SK-N-SH treated with all-trans-retinoic acid at 6 μM for 48 hours (cell line): ENCODE results near the gene ADARB2.

Source experiments
- ATAC-seq: fragments of 200-7000 bp; cut with Tn5 transposase; 3 replicates; pipeline ENCODE4 v1.9.1; 2020; ENCODE audit warnings: mild to moderate bottlenecking, moderate library complexity
- ARNTL ChIP-seq: fragments of 450-650 bp; formaldehyde crosslinking; IDR thresholded peaks from 2 replicates; pipeline ENCODE4 v1.5.0; 2020; ENCODE audit warnings: low read depth, mild to moderate bottlenecking, moderate library complexity, borderline replicate concordance
- BACH2 ChIP-seq: fragments of 250-450 bp; sonication (Bioruptor Pico); IDR thresholded peaks from 2 replicates; pipeline ENCODE4 v1.9.0; 2021; ENCODE audit warnings: mild to moderate bottlenecking, borderline replicate concordance
- CSRNP3 ChIP-seq: fragments of 250-450 bp; sonication (Bioruptor Pico); IDR thresholded peaks from 2 replicates; pipeline ENCODE4 v1.5.1; 2021; ENCODE audit warnings: mild to moderate bottlenecking, moderate library complexity
- ESRRG ChIP-seq: fragments of 250-450 bp; sonication (Bioruptor Pico); IDR thresholded peaks from 2 replicates; pipeline ENCODE4 v1.6.1; 2021; ENCODE audit warnings: mild to moderate bottlenecking
- GLIS3 ChIP-seq: fragments of 250-450 bp; sonication (Bioruptor Pico); IDR thresholded peaks from 2 replicates; pipeline ENCODE4 v1.5.0; 2020; ENCODE audit warnings: mild to moderate bottlenecking, moderate library complexity
- OSR1 ChIP-seq: fragments of 250-450 bp; sonication (Bioruptor Pico); IDR thresholded peaks from 2 replicates; pipeline ENCODE4 v1.8.0; 2022; ENCODE audit warnings: moderate library complexity, mild to moderate bottlenecking, inconsistent platforms
- PATZ1 ChIP-seq: fragments of 250-450 bp; sonication (Bioruptor Pico); IDR thresholded peaks from 2 replicates; pipeline ENCODE4 v1.8.0; 2020; ENCODE audit warnings: mild to moderate bottlenecking, moderate library complexity, borderline replicate concordance
- POU6F1 ChIP-seq: fragments of 250-450 bp; sonication (Bioruptor Pico); IDR thresholded peaks from 2 replicates; pipeline ENCODE4 v1.8.0; 2021; ENCODE audit warnings: low read depth, mild to moderate bottlenecking, moderate library complexity, borderline replicate concordance
- PPARA ChIP-seq: fragments of 250-450 bp; sonication (Bioruptor Pico); IDR thresholded peaks from 2 replicates; pipeline ENCODE4 v1.5.0; 2020; ENCODE audit warnings: mild to moderate bottlenecking, borderline replicate concordance
- RARB ChIP-seq: fragments of 250-450 bp; sonication (Bioruptor Pico); IDR thresholded peaks from 2 replicates; pipeline ENCODE4 v1.8.0; 2021; ENCODE audit warnings: mild to moderate bottlenecking, moderate library complexity
- SNAI2 ChIP-seq: fragments of 250-450 bp; sonication (Bioruptor Pico); IDR thresholded peaks from 2 replicates; pipeline ENCODE4 v1.5.0; 2020; ENCODE audit warnings: mild to moderate bottlenecking, moderate library complexity
- TCF4 ChIP-seq: fragments of 250-450 bp; sonication (Bioruptor Pico); IDR thresholded peaks from 2 replicates; pipeline ENCODE4 v1.8.0; 2021; ENCODE audit warnings: mild to moderate bottlenecking, moderate library complexity, borderline replicate concordance
- TOX ChIP-seq: fragments of 250-450 bp; sonication (Bioruptor Pico); IDR thresholded peaks from 2 replicates; pipeline ENCODE4 v1.8.0; 2021; ENCODE audit warnings: mild to moderate bottlenecking, moderate library complexity, borderline replicate concordance
- ZC3H10 ChIP-seq: fragments of 250-450 bp; sonication (Bioruptor Pico); IDR thresholded peaks from 2 replicates; pipeline ENCODE4 v1.5.1; 2021; ENCODE audit warnings: mild to moderate bottlenecking, moderate library complexity
- ZFP30 ChIP-seq: fragments of 450-650 bp; formaldehyde crosslinking; IDR thresholded peaks from 2 replicates; pipeline ENCODE4 v1.5.0; 2022; ENCODE audit warnings: mild to moderate bottlenecking, moderate library complexity
- ZNF565 ChIP-seq: fragments of 450-650 bp; formaldehyde crosslinking; conservative IDR thresholded peaks from 2 replicates; pipeline ENCODE4 v1.5.0; 2020; ENCODE audit warnings: low read depth, mild to moderate bottlenecking, moderate library complexity
- ZNF70 ChIP-seq: fragments of 450-650 bp; formaldehyde crosslinking; IDR thresholded peaks from 2 replicates; pipeline ENCODE4 v1.5.0; 2020; ENCODE audit warnings: mild to moderate bottlenecking, moderate library complexity
- TF ChIP-seq, protein P1 (sequence below): fragments of 250-450 bp; sonication (Bioruptor Pico); IDR thresholded peaks from 2 replicates; pipeline ENCODE4 v1.5.0; 2020; ENCODE audit warnings: mild to moderate bottlenecking, moderate library complexity
- TF ChIP-seq, protein P2 (sequence below): fragments of 250-450 bp; sonication (Bioruptor Pico); IDR thresholded peaks from 2 replicates; pipeline ENCODE4 v1.5.1; 2020; ENCODE audit warnings: low read depth, mild to moderate bottlenecking, moderate library complexity

The ADARB2 gene

DNA sequence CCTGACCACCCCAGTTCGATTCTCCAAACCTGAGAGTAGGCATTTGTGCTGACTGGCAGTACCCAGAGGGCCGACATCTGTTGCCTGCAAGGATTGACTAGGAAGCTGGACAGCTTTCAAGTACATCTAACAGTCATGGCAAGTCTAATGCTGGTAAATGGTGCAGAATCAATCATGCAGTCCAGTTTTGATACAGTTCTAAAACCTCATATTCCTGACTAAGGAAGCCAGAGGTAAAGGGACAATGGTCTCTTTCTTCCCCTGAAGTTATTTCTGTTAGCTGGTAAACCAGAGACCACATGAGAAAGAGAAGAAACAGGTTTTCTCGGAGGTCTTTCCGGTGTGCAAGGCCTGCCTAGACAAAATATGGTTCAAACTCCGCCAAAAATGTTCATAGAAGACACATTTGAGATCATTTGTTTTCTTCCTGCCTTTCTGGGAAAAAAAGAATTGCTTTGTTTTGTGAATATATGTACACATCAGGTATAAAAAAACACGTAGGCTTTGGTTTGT is 584.0 kb downstream of the ADARB2 start:
- TF ChIP-seq, protein P1, sequence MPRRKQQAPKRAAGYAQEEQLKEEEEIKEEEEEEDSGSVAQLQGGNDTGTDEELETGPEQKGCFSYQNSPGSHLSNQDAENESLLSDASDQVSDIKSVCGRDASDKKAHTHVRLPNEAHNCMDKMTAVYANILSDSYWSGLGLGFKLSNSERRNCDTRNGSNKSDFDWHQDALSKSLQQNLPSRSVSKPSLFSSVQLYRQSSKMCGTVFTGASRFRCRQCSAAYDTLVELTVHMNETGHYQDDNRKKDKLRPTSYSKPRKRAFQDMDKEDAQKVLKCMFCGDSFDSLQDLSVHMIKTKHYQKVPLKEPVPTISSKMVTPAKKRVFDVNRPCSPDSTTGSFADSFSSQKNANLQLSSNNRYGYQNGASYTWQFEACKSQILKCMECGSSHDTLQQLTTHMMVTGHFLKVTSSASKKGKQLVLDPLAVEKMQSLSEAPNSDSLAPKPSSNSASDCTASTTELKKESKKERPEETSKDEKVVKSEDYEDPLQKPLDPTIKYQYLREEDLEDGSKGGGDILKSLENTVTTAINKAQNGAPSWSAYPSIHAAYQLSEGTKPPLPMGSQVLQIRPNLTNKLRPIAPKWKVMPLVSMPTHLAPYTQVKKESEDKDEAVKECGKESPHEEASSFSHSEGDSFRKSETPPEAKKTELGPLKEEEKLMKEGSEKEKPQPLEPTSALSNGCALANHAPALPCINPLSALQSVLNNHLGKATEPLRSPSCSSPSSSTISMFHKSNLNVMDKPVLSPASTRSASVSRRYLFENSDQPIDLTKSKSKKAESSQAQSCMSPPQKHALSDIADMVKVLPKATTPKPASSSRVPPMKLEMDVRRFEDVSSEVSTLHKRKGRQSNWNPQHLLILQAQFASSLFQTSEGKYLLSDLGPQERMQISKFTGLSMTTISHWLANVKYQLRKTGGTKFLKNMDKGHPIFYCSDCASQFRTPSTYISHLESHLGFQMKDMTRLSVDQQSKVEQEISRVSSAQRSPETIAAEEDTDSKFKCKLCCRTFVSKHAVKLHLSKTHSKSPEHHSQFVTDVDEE (CRISPR knock-in tag): no peak
- no peak for TF ChIP-seq ZFP30 (CRISPR knock-in tag)
- TF ChIP-seq ARNTL (CRISPR knock-in tag): no peak
- TF ChIP-seq OSR1 (CRISPR knock-in tag): no peak
- no peak for TF ChIP-seq TCF4
- TF ChIP-seq POU6F1: no peak
- no peak for TF ChIP-seq SNAI2 (CRISPR knock-in tag)
- no peak for TF ChIP-seq TOX (CRISPR knock-in tag)
- TF ChIP-seq GLIS3: no peak
- no peak for TF ChIP-seq RARB
- TF ChIP-seq, protein P2, sequence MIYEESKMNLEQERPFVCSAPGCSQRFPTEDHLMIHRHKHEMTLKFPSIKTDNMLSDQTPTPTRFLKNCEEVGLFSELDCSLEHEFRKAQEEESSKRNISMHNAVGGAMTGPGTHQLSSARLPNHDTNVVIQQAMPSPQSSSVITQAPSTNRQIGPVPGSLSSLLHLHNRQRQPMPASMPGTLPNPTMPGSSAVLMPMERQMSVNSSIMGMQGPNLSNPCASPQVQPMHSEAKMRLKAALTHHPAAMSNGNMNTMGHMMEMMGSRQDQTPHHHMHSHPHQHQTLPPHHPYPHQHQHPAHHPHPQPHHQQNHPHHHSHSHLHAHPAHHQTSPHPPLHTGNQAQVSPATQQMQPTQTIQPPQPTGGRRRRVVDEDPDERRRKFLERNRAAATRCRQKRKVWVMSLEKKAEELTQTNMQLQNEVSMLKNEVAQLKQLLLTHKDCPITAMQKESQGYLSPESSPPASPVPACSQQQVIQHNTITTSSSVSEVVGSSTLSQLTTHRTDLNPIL: no peak
- TF ChIP-seq ZC3H10: no peak
- no peak for TF ChIP-seq CSRNP3 (CRISPR knock-in tag)
- TF ChIP-seq ESRRG (CRISPR knock-in tag): no peak
- TF ChIP-seq BACH2 (CRISPR knock-in tag): no peak
- TF ChIP-seq PATZ1 (CRISPR knock-in tag): no peak
- no peak for TF ChIP-seq ZNF70 (CRISPR knock-in tag)
- no peak for TF ChIP-seq PPARA (CRISPR knock-in tag)
- TF ChIP-seq ZNF565 (CRISPR knock-in tag): no peak
- TF ChIP-seq, all 23 proteins: peak for 0
- ATAC-seq: no peak

DNA sequence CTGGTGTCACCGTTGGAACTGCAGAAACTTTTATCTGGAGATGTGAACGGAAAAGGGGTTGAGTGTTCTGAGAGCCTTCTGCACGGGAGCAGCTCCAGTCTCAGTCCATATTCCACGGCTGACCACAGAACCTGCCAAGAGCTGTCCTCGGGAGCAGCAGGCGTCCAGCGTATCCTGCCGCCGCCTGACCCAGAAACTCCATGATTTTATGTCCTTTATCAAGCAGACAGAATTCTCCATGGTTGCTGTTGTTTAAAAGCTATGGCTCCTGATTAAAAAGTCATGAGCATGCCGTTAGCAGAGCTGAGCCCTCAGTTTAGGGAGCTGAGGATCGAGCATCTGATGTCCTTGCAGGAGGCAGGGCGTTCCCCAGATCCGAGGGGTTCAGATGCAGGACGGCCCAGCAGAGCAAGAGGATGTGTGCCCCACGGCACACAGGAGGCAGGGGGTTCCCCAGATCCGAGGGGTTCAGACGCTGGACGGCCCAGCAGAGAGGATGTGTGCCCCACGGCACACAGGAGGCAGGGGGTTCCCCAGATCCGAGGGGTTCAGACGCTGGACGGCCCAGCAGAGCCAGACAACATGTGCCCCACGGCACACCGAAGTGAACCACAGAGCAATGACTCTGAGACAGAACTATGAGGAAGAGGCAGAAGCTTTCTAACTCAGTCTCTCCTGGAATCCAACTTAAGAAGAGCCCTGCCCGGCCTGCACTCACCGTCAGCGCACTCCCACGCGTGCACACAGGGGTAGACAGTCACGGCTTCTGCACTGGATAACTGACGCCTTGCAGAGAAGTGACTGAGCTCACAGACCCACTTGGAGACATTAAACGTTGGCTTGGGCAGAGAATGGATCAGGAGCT is 584.7 kb downstream of the ADARB2 start:
- ATAC-seq: no peak
- no peak for TF ChIP-seq RARB
- TF ChIP-seq, protein P2: no peak
- TF ChIP-seq ZNF565 (CRISPR knock-in tag): no peak
- TF ChIP-seq SNAI2 (CRISPR knock-in tag): no peak
